ENCODE results near the gene NR6A1. TPM values are rescaled to one million over a fixed set of nuclear protein-coding genes. Genes with fewer than 3 reads are reported as not detected.

Gene NR6A1
- total RNA-seq, result 0.20 and 0.39 TPM in 2 replicates

GRCh38 chr9:124771021-124771866, at the start of gene NR6A1:
Gene NR6A1, minus strand, starts transcription at chr9:124771311.
- peak; percentile 81 for DNase-seq (ENCODE audit: low read depth, low spot score)

- no peak for DNase-seq (ENCODE audit: low read depth, low spot score)
Observed at GRCh38 chr9:124818431-124819281, 47.5 kb upstream of the NR6A1 start.

DNA sequence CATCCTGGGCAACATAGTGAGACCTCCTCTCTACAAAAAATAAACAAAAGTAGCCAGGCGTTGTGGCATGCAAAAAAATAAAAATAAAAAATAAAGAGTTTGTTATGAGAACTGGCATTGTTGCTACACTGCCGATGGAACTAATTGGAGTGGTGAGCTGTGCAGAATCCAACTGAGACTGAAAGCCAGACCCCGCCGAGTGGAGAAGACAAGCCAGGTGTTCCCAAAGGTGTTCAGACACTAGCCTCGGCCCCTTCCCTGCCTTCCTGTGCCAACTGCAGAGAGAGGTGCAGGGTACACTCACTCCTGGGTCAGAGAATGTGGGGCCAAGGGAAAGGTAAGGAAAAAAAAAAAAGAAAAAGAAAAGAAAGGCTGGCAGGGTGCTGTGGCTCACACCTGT, 44.5 kb upstream of the NR6A1 start:
- DNase-seq (ENCODE audit: low read depth, low spot score), result no peak

DNA sequence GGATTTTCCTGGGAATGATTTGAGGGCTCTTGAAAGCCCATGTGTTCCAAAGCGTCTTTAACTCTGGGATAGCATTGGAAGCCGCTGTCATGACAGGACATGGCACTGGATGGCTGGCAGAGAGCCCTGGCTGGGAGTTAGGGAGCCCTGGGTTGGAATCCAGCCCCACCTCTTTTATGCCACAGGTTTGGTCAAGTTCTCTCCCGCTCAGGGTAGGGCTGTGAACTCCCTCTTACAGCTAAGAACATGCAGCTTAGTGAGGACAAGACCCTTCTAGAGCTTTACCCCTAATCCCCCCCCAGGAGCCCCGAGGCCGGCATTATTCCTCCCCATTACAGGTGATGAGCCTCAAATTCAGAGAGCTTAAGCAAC, 43.0 kb upstream of the NR6A1 start:
- no peak for DNase-seq (ENCODE audit: low read depth, low spot score)

- DNase-seq (ENCODE audit: low read depth, low spot score), result no peak
Observed at GRCh38 chr9:124813501-124814163, 42.5 kb upstream of the NR6A1 start.

DNA sequence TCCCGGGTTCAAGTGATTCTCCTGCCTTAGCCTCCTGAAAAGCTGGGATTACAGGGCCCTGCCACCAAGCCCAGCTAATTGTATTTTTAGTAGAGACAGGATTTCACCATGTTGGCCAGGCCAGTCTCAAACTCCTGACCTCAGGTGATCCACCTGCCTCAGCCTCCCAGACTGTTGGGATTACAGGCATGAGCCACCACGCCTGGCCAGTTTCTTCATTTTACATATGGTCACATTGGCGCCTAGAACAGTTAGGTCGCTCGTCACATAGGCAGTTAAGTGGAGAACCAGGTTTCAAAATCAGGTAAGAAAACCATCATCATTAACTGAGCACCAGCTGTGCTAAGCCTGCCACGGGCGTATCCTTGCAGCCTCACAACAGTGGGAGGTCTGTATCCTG, 41.9 kb upstream of the NR6A1 start:
- no peak for DNase-seq (ENCODE audit: low read depth, low spot score)

GRCh38 chr9:124812441-124812876, 41.3 kb upstream of the NR6A1 start:
- no peak for DNase-seq (ENCODE audit: low read depth, low spot score)

- no peak for DNase-seq (ENCODE audit: low read depth, low spot score)
Observed at GRCh38 chr9:124810663-124811355, 39.7 kb upstream of the NR6A1 start.

DNA sequence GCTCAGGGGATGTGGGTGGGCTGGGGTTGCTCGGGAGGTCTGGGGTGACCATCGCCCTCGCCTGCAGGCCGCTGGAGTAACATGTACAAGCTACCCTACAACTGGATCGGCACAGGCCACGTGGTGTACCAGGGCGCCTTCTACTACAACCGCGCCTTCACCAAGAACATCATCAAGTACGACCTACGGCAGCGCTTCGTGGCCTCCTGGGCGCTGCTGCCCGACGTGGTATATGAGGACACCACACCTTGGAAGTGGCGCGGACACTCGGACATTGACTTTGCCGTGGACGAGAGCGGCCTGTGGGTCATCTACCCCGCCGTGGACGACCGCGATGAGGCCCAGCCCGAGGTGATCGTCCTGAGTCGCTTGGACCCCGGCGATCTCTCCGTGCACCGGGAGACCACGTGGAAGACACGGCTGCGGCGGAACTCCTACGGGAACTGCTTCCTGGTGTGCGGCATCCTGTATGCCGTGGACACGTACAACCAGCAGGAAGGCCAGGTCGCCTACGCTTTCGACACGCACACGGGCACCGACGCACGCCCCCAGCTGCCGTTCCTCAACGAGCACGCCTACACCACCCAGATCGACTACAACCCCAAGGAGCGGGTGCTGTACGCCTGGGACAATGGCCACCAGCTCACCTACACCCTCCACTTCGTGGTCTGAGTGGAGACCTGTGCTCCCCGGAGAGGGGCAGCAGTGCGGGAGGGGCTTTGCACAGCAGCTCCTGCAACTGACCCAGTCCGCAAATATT, 38.8 kb upstream of the NR6A1 start:
- no peak for DNase-seq (ENCODE audit: low read depth, low spot score)

- DNase-seq (ENCODE audit: low read depth, low spot score), result no peak
Observed at GRCh38 chr9:124809211-124809610, 38.1 kb upstream of the NR6A1 start.

GRCh38 chr9:124808246-124808956, 37.3 kb upstream of the NR6A1 start:
- DNase-seq (ENCODE audit: low read depth, low spot score), result no peak

DNA sequence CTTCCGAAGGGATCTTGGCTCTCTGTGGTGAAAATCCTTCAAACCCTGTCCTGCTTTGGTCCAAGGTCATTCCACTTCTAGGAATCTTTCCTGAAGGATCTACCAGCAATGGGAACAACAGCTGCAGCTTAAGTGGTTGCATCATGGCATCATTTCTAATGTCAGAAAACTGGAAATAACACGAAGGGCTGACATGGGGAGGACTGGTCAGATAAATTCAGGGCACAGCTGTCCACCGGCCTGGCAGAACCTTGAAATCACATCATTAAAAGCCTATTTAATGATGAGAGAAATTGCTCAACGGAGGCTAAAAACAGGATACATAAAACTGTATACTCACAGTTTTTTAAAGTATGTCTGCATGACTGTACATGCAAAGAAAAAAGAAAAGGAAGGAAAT, 34.1 kb upstream of the NR6A1 start:
- DNase-seq (ENCODE audit: low read depth, low spot score), result no peak

GRCh38 chr9:124803911-124804310, 32.8 kb upstream of the NR6A1 start:
- no peak for DNase-seq (ENCODE audit: low read depth, low spot score)

GRCh38 chr9:124802426-124802825, 31.3 kb upstream of the NR6A1 start:
- DNase-seq (ENCODE audit: low read depth, low spot score), result no peak

- DNase-seq (ENCODE audit: low read depth, low spot score), result no peak
Observed at GRCh38 chr9:124801356-124801755, 30.2 kb upstream of the NR6A1 start.

GRCh38 chr9:124800306-124801259, 29.5 kb upstream of the NR6A1 start:
- peak; percentile 19 for DNase-seq (ENCODE audit: low read depth, low spot score)

- DNase-seq (ENCODE audit: low read depth, low spot score), result no peak
Observed at GRCh38 chr9:124799274-124800006, 28.3 kb upstream of the NR6A1 start.
